OCI-LY1 (cell line): ENCODE measurements around the gene NME9.

Source experiments
- H2AFZ ChIP-seq: fragments of 200-600 bp; sonication (generic), shearing (Covaris generic); 2 replicates; pipeline ENCODE4 v1.6.0; 2014; ENCODE audit warnings: antibody characterized with exemption, mild to moderate bottlenecking, low read length
- H3F3A ChIP-seq: fragments of 200-600 bp; sonication (generic), shearing (Covaris generic); 2 replicates; pipeline ENCODE4 v1.6.0; 2014; ENCODE audit warnings: mild to moderate bottlenecking, antibody characterized with exemption, low read length, moderate library complexity; ENCODE audit not compliant: insufficient read depth
- H3K27ac ChIP-seq: fragments of 200-600 bp; sonication (generic); 2 replicates; pipeline ENCODE4 v1.5.1; 2014; ENCODE audit warnings: low read length, mixed run types, mild to moderate bottlenecking, low read depth; ENCODE audit not compliant: poor library complexity, severe bottlenecking
- H3K27me3 ChIP-seq: fragments of 200-600 bp; sonication (generic); 2 replicates; pipeline ENCODE4 v1.6.0; 2014; ENCODE audit warnings: antibody characterized with exemption, mild to moderate bottlenecking, low read length, moderate library complexity; ENCODE audit not compliant: insufficient read depth
- H3K36me3 ChIP-seq: fragments of 200-600 bp; sonication (generic); 2 replicates; pipeline ENCODE4 v1.6.1; 2014; ENCODE audit warnings: mild to moderate bottlenecking, antibody characterized with exemption, low read length, moderate library complexity, mixed read lengths; ENCODE audit not compliant: insufficient read depth
- H3K4me1 ChIP-seq: fragments of 200-600 bp; sonication (generic); 2 replicates; pipeline ENCODE4 v1.5.1; 2014; ENCODE audit warnings: mild to moderate bottlenecking, low read length, moderate library complexity; ENCODE audit not compliant: insufficient read depth, severe bottlenecking
- H3K4me2 ChIP-seq: fragments of 200-600 bp; sonication (generic), shearing (Covaris generic); 2 replicates; pipeline ENCODE4 v1.6.1; 2014; ENCODE audit warnings: low read length
- H3K4me3 ChIP-seq: fragments of 200-600 bp; sonication (generic); 2 replicates; pipeline ENCODE4 v1.5.1; 2014; ENCODE audit warnings: low read length, low read depth, mild to moderate bottlenecking, mixed read lengths; ENCODE audit not compliant: poor library complexity, severe bottlenecking
- H3K79me2 ChIP-seq: fragments of 200-600 bp; shearing (Covaris generic); 2 replicates; pipeline ENCODE4 v1.6.1; 2016; ENCODE audit warnings: mixed run types, low read length, mixed read lengths; ENCODE audit not compliant: insufficient read depth
- H3K9ac ChIP-seq: fragments of 200-600 bp; sonication (generic), shearing (Covaris generic); 2 replicates; pipeline ENCODE4 v1.6.1; 2014; ENCODE audit warnings: mild to moderate bottlenecking, low read length, mixed read lengths
- H3K9me2 ChIP-seq: fragments of 200-600 bp; sonication (generic), shearing (Covaris generic); 2 replicates; pipeline ENCODE4 v1.6.1; 2014; ENCODE audit warnings: low read depth, mild to moderate bottlenecking, low read length, mixed read lengths
- H3K9me3 ChIP-seq: fragments of 200-600 bp; shearing (Covaris generic); 2 replicates; pipeline ENCODE4 v1.6.1; 2014; ENCODE audit warnings: low read length, mixed read lengths
- H4K20me1 ChIP-seq: fragments of 200-600 bp; sonication (generic), shearing (Covaris generic); 2 replicates; pipeline ENCODE4 v1.6.0; 2016; ENCODE audit warnings: mild to moderate bottlenecking, low read length; ENCODE audit not compliant: insufficient read depth
- EZH2 ChIP-seq: fragments of 200-600 bp; sonication (generic), shearing (Covaris generic); IDR thresholded peaks from 2 replicates; pipeline ENCODE4 v1.8.0; 2017; ENCODE audit warnings: borderline replicate concordance, mixed run types, mild to moderate bottlenecking, antibody characterized with exemption, low read length, moderate library complexity, mixed read lengths
- TF ChIP-seq, protein P1 (sequence below): fragments of 200-600 bp; sonication (generic), shearing (Covaris generic); IDR thresholded peaks from 2 replicates; pipeline ENCODE4 v1.5.1; 2017; ENCODE audit warnings: mild to moderate bottlenecking, antibody characterized with exemption, low read length, moderate library complexity, mixed read lengths

NME9 gene

DNA sequence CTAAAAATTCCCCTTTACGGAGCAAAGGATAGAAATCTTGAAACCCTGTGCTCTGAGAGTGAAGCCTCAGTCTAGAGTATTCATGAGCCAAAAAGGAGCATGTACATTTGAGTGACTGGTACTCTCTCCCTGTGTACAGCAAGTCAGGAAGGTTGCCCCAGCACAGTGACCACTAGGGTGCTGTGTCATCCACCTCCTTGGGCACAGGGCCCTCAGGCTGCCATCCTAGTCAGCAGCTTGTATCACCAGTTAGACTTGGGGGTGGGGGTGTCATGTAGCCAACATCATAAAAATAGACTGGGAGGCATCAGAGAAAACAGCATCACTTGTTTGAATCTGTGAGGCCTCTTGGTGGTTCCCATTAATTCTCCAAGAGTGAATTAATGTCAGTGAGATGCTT lies 12.0 kb downstream of the NME9 start:
- Histone ChIP-seq H3K79me2 (no peaks in the 10 kb centered on the region), H3K4me1 (no peaks in the 10 kb centered on the region), H3F3A (no peaks in the 10 kb centered on the region), H2AFZ (no peak overlapping the region), H3K4me2 (no peak overlapping the region), H4K20me1 (no peaks in the 10 kb centered on the region), H3K9me2 (no peaks in the 10 kb centered on the region), H3K36me3 (no peaks in the 10 kb centered on the region), H3K9ac (no peak overlapping the region), H3K27me3 (0 out of 2 replicates have a peak, but pooled peaks cover 4% of the 10 kb centered on the region), H3K9me3 (no peaks in the 10 kb centered on the region), H3K27ac (no peak overlapping the region), H3K4me3 (no peak overlapping the region)
- TF ChIP-seq, protein P1, sequence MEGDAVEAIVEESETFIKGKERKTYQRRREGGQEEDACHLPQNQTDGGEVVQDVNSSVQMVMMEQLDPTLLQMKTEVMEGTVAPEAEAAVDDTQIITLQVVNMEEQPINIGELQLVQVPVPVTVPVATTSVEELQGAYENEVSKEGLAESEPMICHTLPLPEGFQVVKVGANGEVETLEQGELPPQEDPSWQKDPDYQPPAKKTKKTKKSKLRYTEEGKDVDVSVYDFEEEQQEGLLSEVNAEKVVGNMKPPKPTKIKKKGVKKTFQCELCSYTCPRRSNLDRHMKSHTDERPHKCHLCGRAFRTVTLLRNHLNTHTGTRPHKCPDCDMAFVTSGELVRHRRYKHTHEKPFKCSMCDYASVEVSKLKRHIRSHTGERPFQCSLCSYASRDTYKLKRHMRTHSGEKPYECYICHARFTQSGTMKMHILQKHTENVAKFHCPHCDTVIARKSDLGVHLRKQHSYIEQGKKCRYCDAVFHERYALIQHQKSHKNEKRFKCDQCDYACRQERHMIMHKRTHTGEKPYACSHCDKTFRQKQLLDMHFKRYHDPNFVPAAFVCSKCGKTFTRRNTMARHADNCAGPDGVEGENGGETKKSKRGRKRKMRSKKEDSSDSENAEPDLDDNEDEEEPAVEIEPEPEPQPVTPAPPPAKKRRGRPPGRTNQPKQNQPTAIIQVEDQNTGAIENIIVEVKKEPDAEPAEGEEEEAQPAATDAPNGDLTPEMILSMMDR = no peak
- no peak for TF ChIP-seq EZH2

DNA sequence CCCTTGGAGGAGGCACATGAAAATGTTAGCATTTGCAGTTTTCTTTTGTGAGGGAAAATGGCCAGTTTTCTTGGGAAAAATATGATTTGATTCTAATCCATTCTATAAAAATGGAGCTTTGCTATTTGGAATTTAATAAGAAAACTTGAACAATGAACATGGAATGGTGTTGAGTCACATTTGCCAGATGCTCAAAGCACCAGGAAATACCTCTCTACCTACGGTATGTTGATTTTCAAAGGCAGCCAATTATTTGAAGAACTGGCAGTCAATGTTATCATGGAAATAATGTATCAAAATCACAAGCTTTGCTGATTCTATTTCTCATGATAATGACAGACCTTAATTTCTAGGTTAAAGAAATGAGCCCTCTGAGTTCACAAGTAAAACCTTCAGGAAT lies 14.9 kb downstream of the NME9 start:
- H3K4me1 ChIP-seq = no peaks in the 10 kb centered on the region
- no peak overlapping the region for H2AFZ ChIP-seq
- no peaks in the 10 kb centered on the region for H3K9me3 ChIP-seq
- H3F3A ChIP-seq = no peaks in the 10 kb centered on the region
- H3K79me2 ChIP-seq = no peaks in the 10 kb centered on the region
- no peak overlapping the region for H3K9ac ChIP-seq
- no peak overlapping the region for H3K4me3 ChIP-seq
- no peaks in the 10 kb centered on the region for H4K20me1 ChIP-seq
- no peak overlapping the region for H3K27ac ChIP-seq
- no peak overlapping the region for H3K4me2 ChIP-seq
- no peaks in the 10 kb centered on the region for H3K36me3 ChIP-seq
- TF ChIP-seq, protein P1 = no peak
- no peak for TF ChIP-seq EZH2
- H3K9me2 ChIP-seq = no peaks in the 10 kb centered on the region
- 0 out of 2 replicates have a peak, but pooled peaks cover 7% of the 10 kb centered on the region for H3K27me3 ChIP-seq

DNA sequence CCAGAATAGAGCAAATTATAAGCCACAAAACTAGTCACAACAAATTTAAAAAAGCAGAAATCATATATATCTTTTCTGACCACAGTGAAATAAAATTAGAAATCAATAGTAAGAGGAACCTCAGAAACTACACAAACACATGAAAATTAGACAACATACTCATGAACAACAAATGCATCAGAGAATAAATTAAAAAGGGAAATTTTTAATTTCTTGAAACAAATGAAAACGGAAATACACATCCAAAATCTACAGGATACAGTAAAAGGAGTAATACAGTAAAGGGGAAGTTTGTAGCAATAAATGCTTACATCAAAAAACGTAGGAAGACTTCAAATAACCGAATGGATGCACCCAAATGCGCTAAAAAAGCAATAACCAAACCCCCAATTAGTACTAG lies 19.2 kb downstream of the NME9 start:
- TF ChIP-seq, protein P1 = no peak
- no peak for TF ChIP-seq EZH2
- Histone ChIP-seq H3K36me3 (no peaks in the 10 kb centered on the region), H3K9me3 (peaks cover 7% of the 10 kb centered on the region), H3F3A (no peaks in the 10 kb centered on the region), H3K27ac (no peak overlapping the region), H3K4me1 (no peaks in the 10 kb centered on the region), H3K9me2 (no peaks in the 10 kb centered on the region), H3K27me3 (0 out of 2 replicates have a peak, but pooled peaks cover 7% of the 10 kb centered on the region), H3K79me2 (no peaks in the 10 kb centered on the region), H3K4me2 (no peak overlapping the region), H2AFZ (no peak overlapping the region), H4K20me1 (no peaks in the 10 kb centered on the region), H3K9ac (no peak overlapping the region), H3K4me3 (no peak overlapping the region)
